Inflammatory macrophage treated with lipopolysaccharide for 4 hours (primary cell): ENCODE data around the gene STX7.
A peak's percentile ranks its signal among the peaks of the same experiment; 100 is the strongest.

Experiments
- DNase-seq: peaks from one replicate; pipeline ENCODE4 v3.0.0-alpha.2; 2020

STX7 gene

GRCh38 chr6:132476688-132477087, 36.2 kb downstream of the STX7 start:
- DNase-seq, result peak; percentile 7

- no peak for DNase-seq
These were observed 37.0 kb downstream of the STX7 start for GRCh38 chr6:132475925-132476324.

- DNase-seq, result no peak
These were observed 41.1 kb downstream of the STX7 start for GRCh38 chr6:132471787-132472186.

GRCh38 chr6:132466952-132467351, 46.0 kb downstream of the STX7 start:
- DNase-seq, result no peak

- peak; percentile 13 for DNase-seq
These were observed 47.1 kb downstream of the STX7 start for GRCh38 chr6:132465530-132466485.

GRCh38 chr6:132464538-132465256, 48.2 kb downstream of the STX7 start:
- no peak for DNase-seq

- DNase-seq, result no peak
These were observed 51.0 kb downstream of the STX7 start for GRCh38 chr6:132461958-132462357.

- no peak for DNase-seq
These were observed 53.3 kb downstream of the STX7 start for GRCh38 chr6:132459605-132459952.

GRCh38 chr6:132458887-132459604, 53.9 kb downstream of the STX7 start:
- no peak for DNase-seq

- peak; percentile 74 for DNase-seq
These were observed 56.2 kb downstream of the STX7 start for GRCh38 chr6:132456700-132457143.

- no peak for DNase-seq
These were observed 66.1 kb downstream of the STX7 start for GRCh38 chr6:132446855-132447241.

GRCh38 chr6:132446141-132446854, 66.6 kb downstream of the STX7 start:
- no peak for DNase-seq

GRCh38 chr6:132445201-132445951, 67.5 kb downstream of the STX7 start:
- no peak for DNase-seq

GRCh38 chr6:132443206-132443605, 69.7 kb downstream of the STX7 start:
- no peak for DNase-seq

GRCh38 chr6:132430110-132430509, 82.8 kb downstream of the STX7 start:
- no peak for DNase-seq

GRCh38 chr6:132425176-132425575, 87.7 kb downstream of the STX7 start:
- DNase-seq, result no peak

- DNase-seq, result no peak
These were observed 89.1 kb downstream of the STX7 start for GRCh38 chr6:132423839-132424238.

GRCh38 chr6:132418235-132418965, 94.5 kb downstream of the STX7 start:
- no peak for DNase-seq

GRCh38 chr6:132414761-132415160, 98.2 kb downstream of the STX7 start:
- no peak for DNase-seq

- DNase-seq, result no peak
These were observed 98.6 kb downstream of the STX7 start for GRCh38 chr6:132414322-132414721.

- DNase-seq, result no peak
These were observed 99.5 kb downstream of the STX7 start for GRCh38 chr6:132413499-132413802.
